ENCODE measurements around the gene CAPN3. TPM values are rescaled to one million over a fixed set of nuclear protein-coding genes. Genes with fewer than 3 reads are reported as not detected.
"Not testable (repeated sequence)": the region's sequence is repeated elsewhere in the genome, so short reads cannot be mapped to it uniquely, and the experiment has no call there.

Gene CAPN3
- 10 to 100 TPM; 11.6 to 21.5 (median 16.1) TPM for total RNA-seq
- long read RNA-seq, donor 1, partial matches to known transcripts = 0 of 2 reads
- long read RNA-seq, donor 1, other reads (novel, unspliced or antisense) = 2 of 2 reads
- long read RNA-seq, donor 2, partial matches to known transcripts = 1 of 3 reads
- long read RNA-seq, donor 2, other reads (novel, unspliced or antisense) = 2 of 3 reads

GRCh38 chr15:42359249-42359648 is at the start of gene CAPN3:
CAPN3 (plus strand) TSS chr15:42359501; CDS start chr15:42359806, 305 bp downstream.
- no peak for ATAC-seq
- no peaks in the 10 kb centered on the region for H3K4me1 ChIP-seq (ENCODE audit: low read depth)
- DNase-seq = no peak
- no peaks in the 10 kb centered on the region for H3K36me3 ChIP-seq (ENCODE audit: low read depth)
- no peak for TF ChIP-seq CTCF (IDR thresholded peaks at IDR 0.05)
- no peak within 1 kb of the TSS for H3K4me3 ChIP-seq
- intact Hi-C loops (cut with DNase I, micrococcal nuclease) = no loop called here
- H3K9me3 ChIP-seq = no peaks in the 10 kb centered on the region

- Histone ChIP-seq H3K9me3 (no peaks in the 10 kb centered on the region), H3K4me1 (ENCODE audit: low read depth) (no peaks in the 10 kb centered on the region), H3K4me3 (no peak overlapping the region), H3K36me3 (ENCODE audit: low read depth) (no peaks in the 10 kb centered on the region)
- DNase-seq (no peak), ATAC-seq (no peak)
- intact Hi-C loops (cut with DNase I, micrococcal nuclease) = no loop called here
- TF ChIP-seq CTCF (IDR thresholded peaks at IDR 0.05) = no peak
These were observed 45.8 kb upstream of the CAPN3 start for GRCh38 chr15:42313463-42313862.

- no peak for TF ChIP-seq CTCF (IDR thresholded peaks at IDR 0.05)
- H3K9me3 ChIP-seq = no peaks in the 10 kb centered on the region
- H3K4me3 ChIP-seq = no peak overlapping the region
- H3K36me3 ChIP-seq (ENCODE audit: low read depth) = no peaks in the 10 kb centered on the region
- intact Hi-C loops (cut with DNase I, micrococcal nuclease) = no loop called here
- ATAC-seq (no peak), DNase-seq (no peak)
- H3K4me1 ChIP-seq (ENCODE audit: low read depth) = no peaks in the 10 kb centered on the region
These were observed 44.5 kb upstream of the CAPN3 start for GRCh38 chr15:42314818-42315217.

- Histone ChIP-seq H3K4me1 (ENCODE audit: low read depth) (no peaks in the 10 kb centered on the region), H3K36me3 (ENCODE audit: low read depth) (no peaks in the 10 kb centered on the region), H3K4me3 (no peak overlapping the region), H3K9me3 (no peaks in the 10 kb centered on the region)
- DNase-seq (no peak), ATAC-seq (no peak)
- no peak for TF ChIP-seq CTCF (IDR thresholded peaks at IDR 0.05)
- intact Hi-C loops (cut with DNase I, micrococcal nuclease) = no loop called here
These were observed 43.8 kb upstream of the CAPN3 start for GRCh38 chr15:42315521-42315920.

GRCh38 chr15:42316282-42316805 is 43.0 kb upstream of the CAPN3 start:
- ATAC-seq; intact Hi-C loops (cut with DNase I, micrococcal nuclease); DNase-seq: not testable (repeated sequence)

GRCh38 chr15:42319206-42319605 is 40.1 kb upstream of the CAPN3 start:
- Histone ChIP-seq H3K4me1 (ENCODE audit: low read depth) (no peaks in the 10 kb centered on the region), H3K36me3 (ENCODE audit: low read depth) (no peaks in the 10 kb centered on the region), H3K4me3 (no peak overlapping the region), H3K9me3 (no peaks in the 10 kb centered on the region)
- intact Hi-C loops (cut with DNase I, micrococcal nuclease) = no loop called here
- no peak for TF ChIP-seq CTCF (IDR thresholded peaks at IDR 0.05)
- DNase-seq (no peak), ATAC-seq (no peak)

More at GRCh38 chr15:42316282-42316805, 43.0 kb upstream of the CAPN3 start:
- not testable (repeated sequence) for H3K4me1 ChIP-seq (ENCODE audit: low read depth); H3K36me3 ChIP-seq (ENCODE audit: low read depth); H3K9me3 ChIP-seq; H3K4me3 ChIP-seq

Measured in mucosa of descending colon (tissue), 3 donors.